ENCODE measurements around the gene KRT10. TPM values are rescaled to one million over a fixed set of nuclear protein-coding genes. Genes with fewer than 3 reads are reported as not detected.
"Not testable (repeated sequence)": the region's sequence is repeated elsewhere in the genome, so short reads cannot be mapped to it uniquely, and the experiment has no call there.

KRT10 gene
- 10 to 100 TPM; 29.0 to 45.9 TPM for total RNA-seq

- Mint-ChIP-seq H3K4me1 (peaks cover 4% of the 10 kb centered on the region), H3K27ac (no peak within 1 kb of the TSS), H3K9me3 (peaks cover 2% of the 10 kb centered on the region), H3K27me3 (peaks cover 7% of the 10 kb centered on the region), H3K4me3 (no peak within 1 kb of the TSS), H3K36me3 (ENCODE audit: low read depth) (peaks cover 23% of the 10 kb centered on the region)
- ATAC-seq (replicated peaks), result no peak
These were observed at the start of gene KRT10 for GRCh38 chr17:40822132-40822812. TSS of gene KRT10 (minus strand) at chr17:40822614. CDS start at chr17:40822585, 29 bp downstream.

GRCh38 chr17:40871316-40871715 lies 48.9 kb upstream of the KRT10 start:
- Mint-ChIP-seq H3K27ac (no peak overlapping the region), H3K36me3 (ENCODE audit: low read depth) (no peaks in the 10 kb centered on the region), H3K9me3 (no peaks in the 10 kb centered on the region), H3K4me3 (no peak overlapping the region), H3K4me1 (no peaks in the 10 kb centered on the region), H3K27me3 (peaks cover 23% of the 10 kb centered on the region)
- ATAC-seq (replicated peaks), result no peak

GRCh38 chr17:40870136-40870535 lies 47.7 kb upstream of the KRT10 start:
- no peak for ATAC-seq (replicated peaks)
- H3K27ac Mint-ChIP-seq, result no peak overlapping the region
- H3K4me1 Mint-ChIP-seq, result no peaks in the 10 kb centered on the region
- H3K4me3 Mint-ChIP-seq, result no peak overlapping the region
- no peaks in the 10 kb centered on the region for H3K36me3 Mint-ChIP-seq (ENCODE audit: low read depth)
- H3K9me3 Mint-ChIP-seq, result no peaks in the 10 kb centered on the region
- H3K27me3 Mint-ChIP-seq, result peaks cover 23% of the 10 kb centered on the region

- Mint-ChIP-seq H3K9me3 (no peaks in the 10 kb centered on the region), H3K36me3 (ENCODE audit: low read depth) (no peaks in the 10 kb centered on the region), H3K27ac (no peak within 1 kb of the TSS), H3K27me3 (peaks cover 19% of the 10 kb centered on the region), H3K4me3 (no peak within 1 kb of the TSS), H3K4me1 (no peaks in the 10 kb centered on the region)
- ATAC-seq (replicated peaks), result no peak
These were observed 44.4 kb upstream of the KRT10 start, which contains the start of gene KRT12 for GRCh38 chr17:40866838-40867237. TSS of gene KRT12 (minus strand) at chr17:40867223. CDS start at chr17:40867186, 37 bp downstream.

GRCh38 chr17:40864661-40865390 lies 42.4 kb upstream of the KRT10 start:
- Mint-ChIP-seq H3K9me3 (no peaks in the 10 kb centered on the region), H3K4me1 (no peaks in the 10 kb centered on the region), H3K27ac (no peak overlapping the region), H3K4me3 (no peak overlapping the region), H3K27me3 (peaks cover 11% of the 10 kb centered on the region), H3K36me3 (ENCODE audit: low read depth) (no peaks in the 10 kb centered on the region)
- ATAC-seq (replicated peaks), result no peak

GRCh38 chr17:40862985-40863733 lies 40.7 kb upstream of the KRT10 start:
- Mint-ChIP-seq H3K27me3 (peaks cover 8% of the 10 kb centered on the region), H3K4me3 (no peak overlapping the region), H3K4me1 (no peaks in the 10 kb centered on the region), H3K36me3 (ENCODE audit: low read depth) (no peaks in the 10 kb centered on the region), H3K27ac (no peak overlapping the region), H3K9me3 (no peaks in the 10 kb centered on the region)
- ATAC-seq (replicated peaks), result no peak

GRCh38 chr17:40859536-40859935 lies 37.1 kb upstream of the KRT10 start:
- H3K4me3 Mint-ChIP-seq, result no peak overlapping the region
- no peak for ATAC-seq (replicated peaks)
- H3K36me3 Mint-ChIP-seq (ENCODE audit: low read depth), result no peaks in the 10 kb centered on the region
- H3K27ac Mint-ChIP-seq, result no peak overlapping the region
- no peaks in the 10 kb centered on the region for H3K4me1 Mint-ChIP-seq
- H3K9me3 Mint-ChIP-seq, result no peaks in the 10 kb centered on the region
- H3K27me3 Mint-ChIP-seq, result peaks cover 2% of the 10 kb centered on the region

- not testable (repeated sequence) for H3K27me3 Mint-ChIP-seq; H3K36me3 Mint-ChIP-seq (ENCODE audit: low read depth); H3K4me3 Mint-ChIP-seq; ATAC-seq (replicated peaks); H3K9me3 Mint-ChIP-seq; H3K4me1 Mint-ChIP-seq
- peak overlapping the region; percentile 23 for H3K27ac Mint-ChIP-seq
These were observed 36.3 kb upstream of the KRT10 start for GRCh38 chr17:40858667-40859066.

GRCh38 chr17:40857535-40857934 lies 35.1 kb upstream of the KRT10 start:
- Mint-ChIP-seq H3K27me3 (peaks cover 8% of the 10 kb centered on the region), H3K4me1 (no peaks in the 10 kb centered on the region), H3K27ac (no peak overlapping the region), H3K9me3 (no peaks in the 10 kb centered on the region), H3K36me3 (ENCODE audit: low read depth) (no peaks in the 10 kb centered on the region), H3K4me3 (no peak overlapping the region)
- ATAC-seq (replicated peaks), result no peak

GRCh38 chr17:40854175-40854814 lies 31.9 kb upstream of the KRT10 start:
- ATAC-seq (replicated peaks), result peak; percentile 51
- Mint-ChIP-seq H3K9me3 (no peaks in the 10 kb centered on the region), H3K36me3 (ENCODE audit: low read depth) (no peaks in the 10 kb centered on the region), H3K4me3 (no peak overlapping the region), H3K4me1 (no peaks in the 10 kb centered on the region), H3K27me3 (peaks cover 20% of the 10 kb centered on the region), H3K27ac (no peak overlapping the region)

- Mint-ChIP-seq H3K27ac (no peak overlapping the region), H3K36me3 (ENCODE audit: low read depth) (no peaks in the 10 kb centered on the region), H3K4me1 (no peaks in the 10 kb centered on the region), H3K9me3 (no peaks in the 10 kb centered on the region), H3K27me3 (peaks cover 22% of the 10 kb centered on the region), H3K4me3 (no peak overlapping the region)
- ATAC-seq (replicated peaks), result no peak
These were observed 29.9 kb upstream of the KRT10 start for GRCh38 chr17:40852364-40852763.

- Mint-ChIP-seq H3K4me3 (no peak overlapping the region), H3K36me3 (ENCODE audit: low read depth) (no peaks in the 10 kb centered on the region), H3K27ac (no peak overlapping the region), H3K27me3 (peaks cover 28% of the 10 kb centered on the region), H3K9me3 (no peaks in the 10 kb centered on the region), H3K4me1 (no peaks in the 10 kb centered on the region)
- ATAC-seq (replicated peaks), result no peak
These were observed 28.0 kb upstream of the KRT10 start for GRCh38 chr17:40850293-40850972.

- no peak for ATAC-seq (replicated peaks)
- Mint-ChIP-seq H3K27ac (no peak overlapping the region), H3K27me3 (peaks cover 33% of the 10 kb centered on the region), H3K36me3 (ENCODE audit: low read depth) (no peaks in the 10 kb centered on the region), H3K4me3 (no peak overlapping the region), H3K9me3 (no peaks in the 10 kb centered on the region), H3K4me1 (no peaks in the 10 kb centered on the region)
These were observed 27.3 kb upstream of the KRT10 start for GRCh38 chr17:40849723-40850122.

All from activated T-helper 17 cell treated with anti-CD3 and anti-CD28 coated beads, Interleukin-2, amount 50 U/mL, for 72 hours (primary cell).